Mesodermal cell (in vitro differentiated cells): ENCODE measurements around the gene SYNE1.

Source experiments
- H3K27ac ChIP-seq: 2 replicates; pipeline ENCODE4 v1.7.0; 2013; ENCODE audit warnings: mild to moderate bottlenecking, low read depth, low read length, moderate library complexity; ENCODE audit not compliant: severe bottlenecking
- H3K36me3 ChIP-seq: 2 replicates; pipeline ENCODE4 v1.7.1; 2013; ENCODE audit warnings: mild to moderate bottlenecking, low read length, moderate library complexity; ENCODE audit not compliant: control insufficient read depth, insufficient read depth
- H3K4me1 ChIP-seq: one replicate; pipeline ENCODE4 v1.7.1; 2013; ENCODE audit warnings: mild to moderate bottlenecking, low read length; ENCODE audit not compliant: insufficient read depth, control insufficient read depth, poor library complexity, severe bottlenecking
- H3K4me3 ChIP-seq: 2 replicates; pipeline ENCODE4 v1.7.0; 2013; ENCODE audit warnings: low read length, control low read depth, mild to moderate bottlenecking; ENCODE audit not compliant: insufficient read depth, poor library complexity, severe bottlenecking; ENCODE audit errors: extremely low read depth
- H3K9me3 ChIP-seq: 2 replicates; pipeline ENCODE4 v1.7.1; 2013; ENCODE audit warnings: mild to moderate bottlenecking, low read length, moderate library complexity; ENCODE audit not compliant: control insufficient read depth
- WGBS, 2 experiments: methylation state at CpG; one replicate each; pipeline ENCODE4 v1.1.5; 2013; ENCODE audit warnings: missing lambda C conversion rate in 2 of 2; ENCODE audit not compliant: insufficient coverage in 2 of 2; 5-methylcytosine and 5-hydroxymethylcytosine counted together

SYNE1 gene

GRCh38 chr6:152100183-152100618 is 537.0 kb downstream of the SYNE1 start:
- Histone ChIP-seq H3K27ac (no peak overlapping the region), H3K9me3 (peaks cover 9% of the 10 kb centered on the region), H3K36me3 (no peaks in the 10 kb centered on the region), H3K4me1 (peaks cover 9% of the 10 kb centered on the region), H3K4me3 (no peak overlapping the region)
- 55 to 78% methylated on average over 1 to 4 of the region's 7 CpGs for WGBS, 2 experiments

DNA sequence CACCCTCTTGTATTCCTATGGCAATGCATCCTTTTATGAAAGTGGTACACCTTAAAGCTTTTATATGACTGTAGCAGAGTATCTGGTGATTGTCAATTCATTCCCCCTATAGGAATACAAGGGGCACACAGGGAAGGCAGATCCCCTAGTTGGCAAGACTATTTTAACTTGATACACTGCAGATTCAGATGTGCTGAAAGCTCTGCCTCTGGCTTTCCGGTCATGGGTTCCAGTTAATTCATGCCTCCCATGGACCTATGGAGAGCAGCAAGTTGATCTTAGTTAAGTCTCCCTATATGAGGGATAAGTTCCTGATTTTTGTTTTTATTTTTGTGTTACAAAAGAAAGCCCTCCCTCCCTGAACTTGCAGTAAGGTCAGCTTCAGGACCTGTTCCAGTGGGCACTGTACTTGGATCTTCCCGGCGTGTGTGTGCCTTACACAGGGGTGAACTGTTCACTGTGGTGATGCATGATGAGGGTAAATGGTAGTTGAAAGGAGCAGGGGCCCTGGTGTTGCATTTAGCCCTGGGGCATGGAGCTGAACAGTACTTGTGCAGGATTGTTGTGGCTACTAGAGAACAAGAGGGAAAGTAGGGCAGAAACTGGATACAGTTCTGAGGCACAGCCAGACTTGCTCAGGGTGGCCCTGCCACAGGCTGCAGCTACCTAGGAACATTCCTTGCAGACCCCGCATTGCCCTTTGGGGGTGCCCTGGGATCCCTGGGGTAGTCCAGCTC is 537.5 kb downstream of the SYNE1 start:
- H3K4me3 ChIP-seq: no peak overlapping the region
- H3K27ac ChIP-seq: no peak overlapping the region
- H3K4me1 ChIP-seq: peaks cover 11% of the 10 kb centered on the region
- no peaks in the 10 kb centered on the region for H3K36me3 ChIP-seq
- H3K9me3 ChIP-seq: peaks cover 9% of the 10 kb centered on the region
- 97 to 100% methylated on average over 1 to 4 of the region's 4 CpGs for WGBS, 2 experiments

DNA sequence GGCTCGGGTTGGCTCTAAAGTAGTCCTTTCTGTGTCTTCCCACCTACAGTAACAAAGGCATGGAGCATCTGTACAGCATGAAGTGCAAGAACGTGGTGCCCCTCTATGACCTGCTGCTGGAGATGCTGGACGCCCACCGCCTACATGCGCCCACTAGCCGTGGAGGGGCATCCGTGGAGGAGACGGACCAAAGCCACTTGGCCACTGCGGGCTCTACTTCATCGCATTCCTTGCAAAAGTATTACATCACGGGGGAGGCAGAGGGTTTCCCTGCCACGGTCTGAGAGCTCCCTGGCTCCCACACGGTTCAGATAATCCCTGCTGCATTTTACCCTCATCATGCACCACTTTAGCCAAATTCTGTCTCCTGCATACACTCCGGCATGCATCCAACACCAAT is 538.5 kb downstream of the SYNE1 start:
- Histone ChIP-seq H3K36me3 (no peaks in the 10 kb centered on the region), H3K4me1 (peaks cover 13% of the 10 kb centered on the region), H3K4me3 (no peak overlapping the region), H3K9me3 (peaks cover 9% of the 10 kb centered on the region), H3K27ac (no peak overlapping the region)
- WGBS, 2 experiments: 93% methylated on average over 13 to 14 of the region's 14 CpGs

DNA sequence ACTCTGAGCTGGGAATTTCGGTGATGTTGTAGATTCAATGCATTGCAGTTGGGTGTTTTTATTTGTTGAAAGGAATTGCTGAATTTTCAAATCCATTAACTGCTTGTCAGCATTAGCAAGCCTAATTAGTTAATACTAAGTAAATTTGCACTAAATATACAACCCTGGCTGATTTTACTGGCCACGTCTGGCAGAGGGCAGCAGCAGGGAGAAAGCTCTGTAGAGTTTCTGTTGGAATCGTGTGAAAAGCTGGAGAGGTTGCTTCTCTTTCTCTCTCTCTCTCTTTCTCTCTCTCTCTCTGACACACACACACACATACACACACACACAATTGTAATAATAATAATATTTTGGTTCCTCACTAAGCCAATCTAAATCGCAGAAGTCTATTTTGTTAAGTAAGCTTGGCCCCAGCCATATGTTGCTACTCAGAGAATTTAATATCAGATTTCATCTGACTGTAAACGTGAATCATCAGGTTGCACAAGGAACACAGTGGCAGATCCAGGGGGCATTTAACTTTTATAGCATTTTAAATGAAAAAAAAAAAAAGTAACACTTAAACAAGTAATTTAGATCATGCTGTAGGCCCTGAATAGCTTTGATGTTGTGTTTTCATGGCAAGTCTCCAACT is 540.2 kb downstream of the SYNE1 start:
- Histone ChIP-seq H3K4me3 (no peak overlapping the region), H3K27ac (no peak overlapping the region), H3K4me1 (peaks cover 16% of the 10 kb centered on the region), H3K36me3 (no peaks in the 10 kb centered on the region), H3K9me3 (peaks cover 9% of the 10 kb centered on the region)
- 100% methylated on average over 1 of the region's 5 CpGs for WGBS, 2 experiments

- Histone ChIP-seq H3K4me1 (peaks cover 28% of the 10 kb centered on the region), H3K4me3 (no peak overlapping the region), H3K36me3 (no peaks in the 10 kb centered on the region), H3K9me3 (peaks cover 9% of the 10 kb centered on the region), H3K27ac (no peak overlapping the region)
- 82 to 100% methylated on average over 1 to 2 of the region's 3 CpGs for WGBS, 2 experiments
These were observed 542.1 kb downstream of the SYNE1 start for GRCh38 chr6:152094992-152095592.

- H3K4me1 ChIP-seq: peaks cover 32% of the 10 kb centered on the region
- WGBS, 2 experiments: 94 to 97% methylated on average over 3 to 4 of the region's 4 CpGs
- H3K4me3 ChIP-seq: no peak overlapping the region
- no peaks in the 10 kb centered on the region for H3K36me3 ChIP-seq
- H3K9me3 ChIP-seq: peaks cover 9% of the 10 kb centered on the region
- H3K27ac ChIP-seq: no peak overlapping the region
These were observed 542.9 kb downstream of the SYNE1 start for GRCh38 chr6:152094276-152094675.

DNA sequence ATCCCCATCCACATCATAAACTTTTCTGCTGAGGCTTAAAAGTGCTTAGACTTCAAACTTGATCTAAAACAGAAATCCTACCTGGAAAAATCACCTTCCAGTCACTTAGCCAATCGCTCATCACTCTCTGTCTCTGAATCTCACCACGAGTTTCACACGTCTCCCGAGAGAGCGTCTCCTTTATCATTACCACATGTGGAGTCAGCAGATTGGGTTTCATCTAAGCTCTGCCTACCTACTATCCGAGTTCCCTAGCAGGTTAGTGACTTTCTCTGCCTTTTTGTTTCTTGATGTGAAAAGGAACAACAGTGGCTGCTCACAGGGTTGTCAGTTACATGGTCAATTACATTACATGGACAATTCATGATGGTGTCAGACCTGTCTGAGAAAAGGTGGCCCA is 543.5 kb downstream of the SYNE1 start:
- WGBS, 2 experiments: 69 to 73% methylated on average over 5 to 6 of the region's 6 CpGs
- H3K4me3 ChIP-seq: no peak overlapping the region
- H3K36me3 ChIP-seq: no peaks in the 10 kb centered on the region
- no peak overlapping the region for H3K27ac ChIP-seq
- H3K9me3 ChIP-seq: peaks cover 9% of the 10 kb centered on the region
- peaks cover 32% of the 10 kb centered on the region for H3K4me1 ChIP-seq

DNA sequence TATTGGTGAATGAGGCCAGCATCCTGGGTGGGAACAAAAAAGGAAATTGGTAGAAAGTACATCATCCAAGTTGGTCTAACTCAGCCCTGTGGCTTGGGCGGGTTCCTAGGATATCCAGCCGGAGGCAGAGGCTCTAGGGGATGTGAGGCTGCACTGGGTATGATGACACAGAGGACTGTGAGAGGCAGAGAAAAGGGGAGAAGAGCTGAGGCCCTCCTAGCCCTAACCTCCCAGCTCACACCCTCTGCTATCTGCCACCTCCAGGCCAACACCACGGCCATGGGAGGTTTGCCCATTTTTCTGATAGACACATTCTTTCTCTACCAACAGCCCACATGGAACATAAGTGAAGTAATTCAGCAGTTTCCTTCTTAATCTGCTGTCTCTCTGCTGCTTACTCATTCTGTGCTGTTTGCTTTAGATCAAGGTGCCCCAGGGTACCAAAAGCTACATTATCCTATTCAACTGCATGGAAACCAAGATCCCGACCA is 545.3 kb downstream of the SYNE1 start:
- Histone ChIP-seq H3K27ac (no peak overlapping the region), H3K9me3 (peaks cover 9% of the 10 kb centered on the region), H3K4me3 (no peak overlapping the region), H3K4me1 (peaks cover 32% of the 10 kb centered on the region), H3K36me3 (no peaks in the 10 kb centered on the region)
- WGBS, 2 experiments: 95 to 100% methylated on average over 2 to 3 of the region's 4 CpGs

- Histone ChIP-seq H3K4me1 (peaks cover 32% of the 10 kb centered on the region), H3K9me3 (peaks cover 9% of the 10 kb centered on the region), H3K27ac (no peak overlapping the region), H3K36me3 (no peaks in the 10 kb centered on the region), H3K4me3 (no peak overlapping the region)
- WGBS, 2 experiments: 92 to 94% methylated on average over 2 of the region's 2 CpGs
These were observed 546.0 kb downstream of the SYNE1 start for GRCh38 chr6:152091201-152091600.

DNA sequence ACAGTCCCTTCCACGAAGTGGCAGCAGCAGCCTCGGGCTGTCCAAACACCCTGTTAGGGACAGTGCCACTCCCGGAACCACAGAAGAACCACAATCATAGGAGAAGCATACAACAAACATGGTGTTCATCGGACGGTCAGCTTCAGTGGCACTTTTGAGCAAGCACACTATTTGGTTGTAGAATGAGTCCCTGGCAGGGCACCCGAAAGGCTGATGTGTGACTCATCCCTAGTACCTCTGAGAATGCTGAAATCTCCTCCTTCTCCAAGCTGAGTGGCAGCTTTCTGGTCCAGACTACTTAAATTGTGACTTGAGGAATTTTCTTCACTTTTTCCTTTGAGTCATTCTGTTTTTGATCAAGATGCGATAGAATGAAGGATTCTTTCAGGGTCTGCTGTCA is 547.2 kb downstream of the SYNE1 start:
- no peak overlapping the region for H3K4me3 ChIP-seq
- H3K27ac ChIP-seq: peak overlapping the region; percentile 57
- H3K9me3 ChIP-seq: no peaks in the 10 kb centered on the region
- no peaks in the 10 kb centered on the region for H3K36me3 ChIP-seq
- peaks cover 34% of the 10 kb centered on the region for H3K4me1 ChIP-seq
- WGBS, 2 experiments: 87 to 96% methylated on average over 6 to 7 of the region's 7 CpGs
